Stimulated activated CD4-positive, alpha-beta T cell treated with anti-CD3 and anti-CD28 coated beads, Interleukin-12 subunit alpha, Interleukin-12 subunit beta, amount 100 ng/mL, for 4 hours (primary cell): ENCODE data around the gene CMTM8.
"Not testable (repeated sequence)": the region's sequence is repeated elsewhere in the genome, so short reads cannot be mapped to it uniquely, and the experiment has no call there.

ENCODE experiments used
- DNase-seq: peaks from one replicate; pipeline ENCODE4 v3.0.0-alpha.2; 2020

Gene CMTM8

DNA sequence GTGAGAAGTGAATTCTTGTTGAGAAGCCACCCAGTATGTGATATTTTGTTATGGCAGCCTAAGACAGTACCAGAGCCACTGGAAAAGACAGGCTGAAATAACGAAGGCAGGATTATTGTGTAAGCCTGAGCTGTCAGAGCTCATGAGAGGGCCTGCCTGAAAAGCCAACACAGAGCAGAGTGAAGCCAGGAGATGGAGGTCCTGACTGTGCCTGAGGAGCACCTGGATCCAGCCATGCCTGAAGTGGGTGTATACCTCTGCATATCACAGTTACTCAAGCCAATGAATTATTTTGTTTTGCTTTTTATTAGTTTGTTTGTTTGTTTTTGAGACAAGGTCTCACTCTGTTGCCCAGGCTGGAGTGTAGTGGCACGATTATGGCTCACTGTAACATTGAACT, 149.0 kb downstream of the CMTM8 start:
- no peak for DNase-seq

DNA sequence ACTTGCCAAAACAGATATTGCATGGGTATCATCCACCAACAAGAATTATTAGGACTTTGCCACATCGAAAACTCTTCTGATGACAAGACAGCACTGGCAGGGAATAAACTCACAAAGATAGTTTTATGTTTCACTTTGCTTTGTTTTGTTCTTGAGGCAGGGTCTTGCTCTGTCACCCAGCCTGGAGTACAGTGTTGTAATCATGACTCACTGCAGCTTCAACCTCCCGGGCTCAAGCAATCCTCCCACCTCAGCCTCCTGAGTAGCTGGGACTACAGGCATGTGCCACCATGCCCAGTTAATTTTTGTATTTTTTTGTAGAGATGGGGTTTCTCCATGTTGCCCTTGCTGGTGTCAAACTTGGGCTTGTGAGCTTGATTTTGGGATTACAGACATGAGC, 151.1 kb downstream of the CMTM8 start:
- not testable (repeated sequence) for DNase-seq

DNA sequence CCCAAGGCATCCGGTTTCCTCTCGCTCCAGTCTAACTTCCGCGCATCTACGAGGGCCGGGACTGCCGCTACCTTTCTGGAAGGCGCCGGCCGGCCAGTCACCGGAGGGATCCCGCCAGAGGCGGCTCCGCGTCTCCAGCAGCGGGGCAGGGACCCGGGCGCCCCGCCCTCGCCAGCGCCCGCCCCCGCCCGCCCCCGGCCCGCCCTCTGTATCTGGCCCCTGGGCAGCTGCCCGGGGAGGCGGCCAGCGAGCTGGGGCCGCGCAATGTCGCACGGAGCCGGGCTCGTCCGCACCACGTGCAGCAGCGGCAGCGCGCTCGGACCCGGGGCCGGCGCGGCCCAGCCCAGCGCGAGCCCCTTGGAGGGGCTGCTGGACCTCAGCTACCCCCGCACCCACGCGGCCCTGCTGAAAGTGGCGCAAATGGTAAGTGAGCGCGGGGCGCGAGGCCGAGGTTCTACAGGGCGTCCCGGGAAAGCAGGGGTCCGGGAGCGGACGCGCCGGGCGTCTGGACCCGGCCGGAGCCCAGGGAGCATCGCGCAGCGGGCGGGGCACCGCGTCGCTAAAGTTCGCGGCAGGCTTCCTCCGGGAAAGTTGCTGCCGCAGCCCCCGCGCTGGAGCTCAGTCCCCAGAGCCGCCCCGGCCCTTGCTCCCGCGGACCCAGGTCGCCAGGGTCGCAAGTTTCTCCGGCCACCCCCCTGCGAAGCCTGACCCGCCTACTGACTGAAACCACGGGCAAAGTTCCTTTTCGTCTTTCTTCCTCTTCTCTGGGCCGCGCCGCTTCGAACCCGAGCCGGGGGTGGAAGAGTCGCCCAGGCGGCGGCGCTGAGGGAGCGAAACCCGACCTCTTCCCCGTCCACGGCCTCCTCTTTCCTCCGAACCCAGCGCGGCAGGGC, 153.4 kb downstream of the CMTM8 start, which contains the start of gene CMTM7:
Gene CMTM7 (plus strand): TSS at position 211 of the 893 bp plus-strand sequence. CDS start 54 bp downstream, at position 265.
- peak; percentile 54 for DNase-seq

DNA sequence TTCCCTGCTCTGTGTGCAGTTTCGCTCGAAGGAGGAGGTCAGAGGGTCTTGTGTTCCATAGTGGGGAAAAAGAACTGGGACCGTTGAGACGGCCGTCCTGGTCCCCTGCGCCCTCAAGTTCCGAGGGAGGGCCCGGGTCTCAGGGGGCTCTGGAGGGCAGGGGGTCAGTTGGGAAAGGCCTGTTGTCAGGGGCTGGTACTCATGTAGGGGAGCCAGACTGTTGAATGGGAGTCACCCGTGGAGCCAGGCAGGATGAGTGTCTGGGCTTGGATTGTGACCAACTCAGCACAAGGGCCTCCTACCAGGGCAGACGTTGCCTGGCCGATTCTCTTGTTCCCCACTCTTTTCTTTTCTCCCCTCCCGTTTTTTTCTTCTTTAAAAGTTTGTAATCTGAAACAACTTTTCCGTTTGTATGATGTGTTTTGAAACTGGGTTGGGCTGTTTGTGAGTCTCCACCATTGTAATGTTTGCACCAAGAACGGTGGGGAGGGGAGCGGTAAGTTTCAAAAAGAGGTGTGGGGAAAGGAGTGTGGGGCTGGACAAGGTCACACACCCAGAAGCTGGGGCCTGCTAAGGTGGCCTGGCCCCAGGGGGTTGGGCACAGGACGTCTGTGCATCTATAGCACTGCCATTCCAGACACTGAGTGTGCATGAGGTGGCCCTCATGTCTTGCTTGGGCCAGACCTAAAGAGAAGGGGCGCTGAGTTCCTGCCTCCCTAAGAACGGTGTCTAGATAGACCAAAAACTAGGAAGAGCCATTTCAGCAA, 154.2 kb downstream of the CMTM8 start:
- peak; percentile 12 for DNase-seq

DNA sequence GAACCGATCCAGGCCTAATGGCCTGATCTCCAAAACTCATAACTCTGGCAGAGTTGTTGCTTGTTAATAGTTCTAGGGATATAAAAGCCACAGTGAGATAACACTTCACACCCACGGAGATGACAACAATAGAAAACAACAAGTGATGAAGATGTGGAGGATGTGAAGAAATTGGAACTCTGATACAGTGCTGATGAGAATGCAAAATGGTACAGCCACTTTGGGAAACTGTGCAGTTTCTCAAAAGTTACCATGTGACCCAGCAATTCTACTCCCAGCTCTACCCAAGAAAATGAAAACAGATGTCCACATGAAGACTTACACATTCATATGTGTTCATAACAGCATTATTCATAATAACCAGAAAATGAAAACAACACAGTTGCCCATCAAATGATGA, 157.0 kb downstream of the CMTM8 start:
- no peak for DNase-seq

DNA sequence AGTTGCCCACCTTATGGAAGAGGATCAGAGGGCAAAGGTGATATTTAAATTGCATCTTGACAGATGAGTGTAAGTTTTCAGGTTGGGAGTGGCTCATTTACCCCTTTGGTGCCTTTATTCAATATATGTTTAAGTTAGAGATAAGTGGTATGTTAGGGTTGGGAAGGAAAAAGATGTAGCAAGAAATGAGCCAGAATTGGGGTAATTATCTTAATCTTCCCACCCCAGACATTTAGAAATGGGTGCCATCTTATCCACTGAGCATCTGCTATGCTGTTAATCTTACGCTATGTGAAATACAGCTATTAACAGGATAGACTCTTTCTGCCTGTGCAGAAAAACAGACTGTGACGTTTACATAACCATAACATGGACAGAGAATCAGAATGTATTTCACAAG, 159.5 kb downstream of the CMTM8 start:
- DNase-seq: no peak

DNA sequence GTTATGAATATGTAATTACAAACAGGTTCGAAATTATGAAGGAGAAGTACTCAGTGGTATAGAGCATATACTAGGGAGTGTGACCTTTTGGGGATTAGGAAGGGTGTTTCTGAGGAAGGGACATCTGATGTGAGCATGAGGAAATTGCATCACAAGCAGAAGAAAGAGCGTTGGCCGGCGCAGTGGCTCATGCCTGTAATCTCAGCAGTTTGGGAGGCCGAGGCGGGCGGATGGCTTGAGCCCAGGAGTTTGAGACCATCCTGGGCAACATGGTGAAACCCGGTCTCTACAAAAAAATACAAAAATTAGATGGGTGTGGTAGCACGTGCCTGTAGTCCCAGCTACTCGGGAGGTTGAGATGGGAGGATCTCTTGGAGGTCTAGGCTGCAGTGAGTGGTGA, 160.1 kb downstream of the CMTM8 start:
- no peak for DNase-seq

DNA sequence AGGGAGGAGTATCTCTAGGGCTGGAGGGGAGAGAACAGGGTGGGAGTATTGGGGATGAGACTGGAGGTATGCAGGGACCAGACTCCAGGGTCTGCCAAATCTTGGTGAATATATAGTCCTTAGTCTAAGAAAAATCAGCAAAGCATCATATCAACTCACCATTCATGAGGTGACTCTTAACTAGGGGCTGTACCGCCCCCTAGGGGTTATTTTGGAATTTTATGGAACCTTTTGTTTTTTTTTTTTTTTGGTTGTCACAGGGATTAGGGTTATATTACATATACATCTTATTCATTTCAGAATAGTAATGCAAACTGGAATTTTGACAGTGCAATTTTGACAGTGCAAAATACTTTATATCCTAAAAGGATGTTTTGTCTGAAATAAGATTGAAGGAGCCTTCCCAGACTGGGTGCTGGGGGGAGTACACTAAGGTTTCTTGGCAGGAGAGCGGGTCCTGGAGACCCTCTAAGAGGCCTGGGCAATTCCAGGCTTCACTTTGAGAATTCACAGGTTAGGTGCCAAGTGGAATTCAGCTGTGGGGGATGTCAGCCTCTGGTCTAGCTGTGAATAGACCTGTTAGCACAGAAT, 160.6 kb downstream of the CMTM8 start:
- DNase-seq: no peak

DNA sequence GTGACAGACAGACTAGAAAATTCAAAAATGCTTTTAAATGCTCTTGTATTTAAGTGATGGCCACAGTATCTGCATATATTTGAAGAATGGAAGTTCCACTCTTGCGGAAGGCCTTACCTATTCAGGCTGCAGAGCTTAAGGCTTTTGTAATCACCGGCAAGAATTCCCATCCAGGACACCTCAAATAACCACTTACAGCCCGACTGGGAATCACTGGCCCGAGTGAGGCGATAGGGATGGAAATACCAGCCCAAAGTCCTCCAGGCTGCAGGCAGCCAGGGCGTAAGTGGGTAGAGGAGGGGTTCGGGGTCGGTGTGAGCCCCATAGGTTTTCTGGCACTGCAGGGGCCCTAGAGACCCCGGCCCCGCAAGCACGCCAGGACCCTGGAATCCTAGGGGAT, 162.6 kb downstream of the CMTM8 start:
- no peak for DNase-seq

DNA sequence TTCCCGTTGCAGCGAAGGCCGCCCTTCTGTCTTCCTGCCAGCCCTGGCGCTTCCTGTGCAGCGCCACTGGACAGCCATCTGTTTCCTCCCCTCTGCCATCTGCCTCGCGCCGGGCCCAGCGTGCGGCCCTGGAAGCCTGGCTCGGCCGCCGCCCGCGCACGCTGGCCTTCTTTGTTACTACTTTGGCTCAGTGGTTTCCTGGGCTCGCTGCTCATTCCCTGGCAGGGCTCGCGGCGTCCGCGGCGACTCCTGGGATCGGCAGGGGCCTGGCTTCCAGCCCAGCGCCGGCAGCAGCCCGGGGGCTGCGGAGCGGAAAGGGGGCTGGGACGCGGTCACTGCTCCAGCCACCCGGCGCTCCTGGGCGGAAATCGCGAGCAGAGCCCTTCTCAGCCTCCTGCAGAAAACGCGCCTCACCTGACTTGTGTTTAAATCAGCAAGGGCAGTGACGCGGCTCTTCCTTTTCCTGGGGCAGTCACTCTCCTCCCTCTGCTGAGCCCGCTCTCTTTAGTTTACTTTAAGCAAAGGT, 163.1 kb downstream of the CMTM8 start:
- peak; percentile 39 for DNase-seq

DNA sequence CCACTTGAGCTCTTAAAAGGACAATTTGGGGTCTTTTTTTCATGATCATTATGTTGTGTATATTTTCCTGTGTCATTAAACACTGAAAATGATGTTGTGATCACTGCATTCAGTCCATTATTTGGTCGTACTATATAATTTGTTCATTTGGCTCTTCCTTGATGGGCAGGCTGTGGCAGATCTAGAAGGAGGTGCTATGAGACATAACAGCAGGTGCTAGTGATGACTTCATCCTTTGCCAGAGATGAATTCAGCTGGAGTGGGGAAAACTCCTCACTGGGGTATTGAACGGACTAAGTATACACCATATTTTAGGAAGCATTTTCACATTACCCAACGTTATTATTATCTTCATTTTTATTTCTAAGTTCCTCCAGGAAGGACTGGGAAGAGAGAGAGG, 165.2 kb downstream of the CMTM8 start:
- DNase-seq: no peak

DNA sequence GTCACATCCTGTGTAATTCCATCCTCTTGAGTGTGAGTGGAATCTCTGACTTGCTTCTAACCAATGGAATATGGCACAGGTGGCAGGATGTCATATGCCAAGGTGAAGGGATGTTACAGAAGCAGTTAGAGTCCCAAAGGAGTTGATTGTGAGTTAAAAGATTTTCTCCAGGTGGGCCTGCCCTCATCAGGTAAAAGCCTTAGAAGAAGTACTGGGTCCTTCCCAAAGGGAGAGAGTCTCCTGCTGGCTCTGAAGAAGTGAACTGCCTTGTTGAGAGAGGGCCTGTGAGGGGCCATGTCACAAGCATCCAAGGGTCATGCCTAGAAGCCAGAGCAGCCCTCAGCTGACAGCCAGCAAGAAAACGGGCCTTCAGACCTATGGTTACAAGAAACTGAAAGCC, 166.2 kb downstream of the CMTM8 start:
- no peak for DNase-seq

DNA sequence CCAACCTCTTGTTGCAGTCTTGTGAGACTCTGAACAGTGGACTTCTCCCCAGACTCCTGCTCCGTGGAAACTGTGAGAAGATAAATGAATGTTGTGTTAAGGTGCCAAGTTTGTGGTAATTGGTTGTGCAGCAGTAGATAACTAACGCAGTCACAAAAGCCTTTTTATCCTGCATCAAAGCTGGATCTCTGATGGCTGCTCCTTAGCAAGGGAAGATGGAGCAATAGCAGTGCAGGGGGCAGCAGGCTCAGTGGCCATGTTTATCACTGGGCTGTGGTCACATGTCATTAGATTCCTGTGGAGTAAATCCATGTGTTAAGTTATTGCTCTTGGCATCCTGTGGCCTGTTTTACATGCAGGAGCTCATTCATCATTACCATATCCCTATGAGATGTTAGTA, 166.7 kb downstream of the CMTM8 start:
- no peak for DNase-seq

DNA sequence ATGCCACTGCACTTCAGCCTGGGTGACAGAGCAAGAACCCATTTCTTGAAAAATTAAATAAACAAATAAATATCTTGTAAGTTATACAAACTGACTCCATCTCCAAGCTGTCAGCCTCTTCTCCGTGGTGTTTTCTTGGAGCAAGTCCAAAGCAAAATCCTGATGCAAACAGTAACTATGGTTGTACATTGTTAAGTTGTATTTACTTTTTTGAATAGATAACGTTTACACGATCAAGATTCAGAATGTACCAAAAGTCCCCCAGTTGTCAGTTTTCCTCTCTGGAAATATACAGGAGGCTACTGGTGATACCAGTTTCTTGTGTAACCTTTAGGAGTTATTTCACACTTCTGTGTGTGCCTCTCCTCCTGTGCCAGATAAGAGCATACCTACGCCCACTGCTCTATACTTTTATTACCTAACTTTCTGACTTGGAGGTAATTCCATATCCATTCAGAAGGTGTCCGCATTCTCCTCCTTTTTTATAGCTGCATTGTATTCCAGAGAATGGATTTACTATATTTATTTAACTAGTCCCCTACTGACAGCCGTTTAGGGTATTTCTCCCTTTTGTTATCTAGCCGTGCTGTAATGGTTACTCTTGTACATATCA, 167.3 kb downstream of the CMTM8 start:
- DNase-seq: no peak

DNA sequence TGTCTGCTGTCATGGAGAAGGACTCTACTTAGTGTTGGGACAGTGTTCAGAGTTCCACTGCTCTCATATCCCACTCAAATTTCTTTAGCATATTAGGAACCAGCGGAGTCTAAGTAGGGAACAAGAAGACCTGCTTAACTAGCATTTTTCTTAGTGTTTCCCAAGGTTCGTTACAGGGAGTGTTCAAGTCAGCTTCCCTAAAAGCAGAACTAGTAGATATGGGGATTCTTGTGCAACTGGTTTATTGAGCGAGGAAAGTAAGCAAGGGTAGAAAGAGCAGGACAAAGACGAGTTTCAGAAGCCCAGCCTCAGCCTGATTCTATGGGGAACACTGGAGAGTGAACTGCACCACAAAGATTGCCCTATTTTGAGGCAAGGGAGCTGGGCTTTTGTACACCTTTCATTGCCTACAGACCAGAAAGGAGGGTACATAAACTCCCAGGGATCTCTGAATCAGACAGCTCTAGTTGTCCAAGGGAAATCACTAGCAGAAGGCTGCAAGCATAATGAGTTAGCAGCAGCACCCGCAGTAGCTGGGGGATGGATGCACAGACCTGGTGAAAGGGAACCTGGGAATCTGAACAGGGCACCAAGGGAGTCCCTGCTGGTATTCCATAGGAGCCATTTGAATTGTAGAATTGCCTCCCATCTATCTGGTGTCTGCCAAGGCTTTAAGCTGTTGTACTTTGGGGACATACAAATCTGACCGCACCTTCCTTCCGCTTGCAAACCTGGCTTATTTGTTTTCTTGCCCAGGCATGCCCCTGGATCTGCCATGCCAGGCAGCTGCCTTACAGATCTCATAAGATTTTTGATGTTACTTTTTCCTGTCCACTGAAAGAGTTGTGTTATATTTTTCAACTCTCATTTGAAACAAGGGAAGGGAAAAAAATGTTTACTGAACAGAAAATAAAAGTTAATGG, 168.3 kb downstream of the CMTM8 start:
- DNase-seq: no peak

DNA sequence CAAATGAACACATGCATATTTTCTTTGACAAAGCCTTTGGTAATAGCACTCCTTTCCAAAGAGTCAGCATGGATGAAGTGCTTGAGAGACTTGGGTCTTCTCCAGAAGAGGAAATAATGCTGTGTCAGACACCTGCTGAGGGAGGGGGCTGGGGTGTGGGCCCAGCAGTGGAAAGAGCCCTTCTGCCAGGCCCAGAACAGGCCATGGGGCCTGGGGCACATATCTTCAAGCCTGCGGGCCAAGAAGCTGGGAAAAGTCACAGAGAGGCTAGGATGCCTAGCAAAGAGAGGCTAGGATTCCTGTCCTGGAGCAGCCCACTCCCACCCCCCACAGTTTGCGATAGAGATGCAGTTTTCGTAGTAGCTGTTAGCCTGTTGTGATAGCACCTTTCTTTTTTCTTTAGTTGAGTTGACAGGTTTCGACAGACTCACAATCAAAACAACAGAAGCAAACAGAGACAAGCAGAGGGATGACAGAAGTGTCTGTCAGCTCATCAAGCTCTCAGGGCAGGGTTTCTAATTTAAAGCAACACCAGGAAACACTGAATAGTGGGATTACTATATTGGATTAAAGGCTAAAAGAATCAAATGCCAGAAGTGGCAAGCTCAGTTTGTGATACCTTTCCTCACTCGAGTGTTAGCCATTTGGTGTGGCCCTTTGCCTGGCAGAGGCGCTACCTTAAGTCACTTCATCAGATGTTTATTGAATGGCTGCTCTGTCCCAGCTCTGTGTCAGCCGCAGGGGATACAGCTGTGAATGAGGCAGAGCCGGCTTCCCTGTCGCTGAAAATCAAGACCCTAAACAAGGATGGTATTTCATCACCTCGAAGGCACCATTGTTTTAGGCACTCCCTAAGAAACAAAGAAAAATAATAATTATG, 172.1 kb downstream of the CMTM8 start:
- no peak for DNase-seq

DNA sequence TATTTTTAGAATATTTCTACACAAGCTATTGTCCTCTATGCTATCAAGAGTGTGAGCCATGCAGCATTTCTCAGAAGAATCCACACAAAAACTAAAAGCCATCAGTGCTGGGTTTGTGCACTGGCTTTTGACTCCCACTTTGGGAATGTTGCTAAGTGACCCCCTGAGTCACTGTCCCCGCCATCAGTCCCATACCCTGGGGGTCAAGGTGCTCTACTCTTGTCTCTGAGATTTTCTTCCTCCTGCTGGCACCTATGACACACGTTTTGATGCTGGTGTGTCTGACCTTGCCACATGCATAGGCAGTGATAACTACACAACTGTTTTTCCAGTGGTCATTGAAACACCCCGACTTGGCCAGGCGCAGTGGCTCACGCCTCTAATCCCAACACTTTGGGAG, 173.0 kb downstream of the CMTM8 start:
- DNase-seq: no peak

DNA sequence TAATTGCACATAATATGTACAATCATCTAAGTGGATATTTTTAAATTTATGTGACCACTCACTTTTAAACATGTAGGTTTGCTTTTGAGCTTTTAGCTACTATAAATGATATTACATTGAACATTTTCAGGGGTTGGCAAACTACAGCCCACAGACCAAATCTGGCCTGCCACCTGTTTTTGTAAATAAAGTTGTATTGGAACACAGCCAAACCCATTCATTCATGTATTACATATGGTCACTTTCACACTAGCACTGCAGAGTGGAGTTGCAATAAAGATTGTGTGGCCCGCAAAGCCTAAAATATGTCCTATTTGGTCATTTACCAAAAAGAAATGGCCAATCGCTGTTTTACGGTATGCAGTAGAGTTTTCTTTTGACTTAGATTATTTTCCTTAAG, 174.4 kb downstream of the CMTM8 start:
- no peak for DNase-seq

DNA sequence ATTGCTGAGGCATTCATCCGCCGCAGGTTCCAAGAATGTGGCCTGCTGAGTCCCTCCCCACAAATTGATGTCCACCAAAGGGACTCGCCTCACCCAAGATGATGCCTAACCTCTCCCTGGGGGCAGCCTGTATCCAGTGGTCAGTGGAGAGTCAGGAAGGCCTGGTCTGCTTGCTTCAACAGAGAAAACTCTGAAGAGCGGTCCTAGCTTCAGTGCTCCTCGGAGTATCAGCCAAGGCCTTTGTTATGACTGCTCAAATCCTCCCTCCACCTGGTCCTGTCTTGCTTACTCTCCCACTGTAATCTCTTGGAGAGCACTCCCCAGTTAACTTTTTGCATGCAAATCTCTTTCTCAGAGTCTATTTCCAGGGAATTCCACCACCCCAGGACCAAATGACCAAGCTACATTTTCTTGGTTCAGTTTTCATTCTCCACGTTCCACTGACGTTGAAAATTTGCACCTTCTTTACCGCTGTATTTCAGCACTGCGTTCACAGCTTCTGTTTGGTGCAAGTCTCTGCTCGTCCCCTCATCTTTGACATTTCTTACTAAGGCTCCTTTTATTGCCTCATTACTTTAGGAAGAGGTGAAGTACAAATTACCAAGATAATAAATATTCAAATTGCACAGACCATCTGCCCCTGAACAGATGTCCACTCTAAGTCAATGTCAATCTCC, 175.5 kb downstream of the CMTM8 start:
- DNase-seq: no peak

DNA sequence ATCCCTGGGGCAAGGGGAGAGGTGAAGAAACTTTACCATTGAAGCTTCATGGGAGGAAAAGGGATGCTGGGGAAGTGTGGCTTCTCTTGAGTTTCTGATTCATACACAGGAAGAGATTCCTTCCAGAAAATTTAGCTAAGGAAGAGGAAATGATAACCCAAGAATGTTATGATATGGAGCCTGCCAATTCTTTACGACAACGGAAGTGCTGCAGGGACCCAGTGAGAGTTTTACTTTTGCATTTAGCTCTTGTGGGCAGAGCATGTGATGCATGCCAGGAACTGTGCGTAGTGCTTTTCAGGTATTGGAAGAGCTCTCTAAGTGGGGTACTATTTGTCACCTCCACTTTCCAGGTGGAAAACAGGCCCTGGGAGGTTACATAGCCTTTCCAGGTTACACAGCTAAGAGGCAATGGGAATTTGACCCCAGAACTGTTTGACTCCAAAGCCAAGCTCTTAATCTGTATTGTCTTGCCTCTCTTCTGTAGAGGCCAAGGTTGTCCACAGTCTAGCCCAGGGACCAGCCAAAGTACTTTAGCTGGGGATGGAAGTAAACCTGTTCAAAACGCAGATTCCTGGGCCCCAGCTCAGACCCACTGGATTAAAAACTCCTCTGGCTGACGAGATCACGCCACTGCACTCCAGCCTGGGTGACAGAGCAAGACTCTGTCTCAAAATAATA, 176.2 kb downstream of the CMTM8 start:
- no peak for DNase-seq
